CD4-positive, alpha-beta T cell treated with Interleukin-4 for 4 hours (primary cell): ENCODE results near the gene UTF1.
"Not testable (repeated sequence)": the region's sequence is repeated elsewhere in the genome, so short reads cannot be mapped to it uniquely, and the experiment has no call there.

Experiments
- DNase-seq: peaks from one replicate; pipeline ENCODE4 v3.0.0-alpha.2; 2020

The UTF1 gene

GRCh38 chr10:133229265-133230043 lies 563 bp upstream of the UTF1 start:
- no peak for DNase-seq

DNA sequence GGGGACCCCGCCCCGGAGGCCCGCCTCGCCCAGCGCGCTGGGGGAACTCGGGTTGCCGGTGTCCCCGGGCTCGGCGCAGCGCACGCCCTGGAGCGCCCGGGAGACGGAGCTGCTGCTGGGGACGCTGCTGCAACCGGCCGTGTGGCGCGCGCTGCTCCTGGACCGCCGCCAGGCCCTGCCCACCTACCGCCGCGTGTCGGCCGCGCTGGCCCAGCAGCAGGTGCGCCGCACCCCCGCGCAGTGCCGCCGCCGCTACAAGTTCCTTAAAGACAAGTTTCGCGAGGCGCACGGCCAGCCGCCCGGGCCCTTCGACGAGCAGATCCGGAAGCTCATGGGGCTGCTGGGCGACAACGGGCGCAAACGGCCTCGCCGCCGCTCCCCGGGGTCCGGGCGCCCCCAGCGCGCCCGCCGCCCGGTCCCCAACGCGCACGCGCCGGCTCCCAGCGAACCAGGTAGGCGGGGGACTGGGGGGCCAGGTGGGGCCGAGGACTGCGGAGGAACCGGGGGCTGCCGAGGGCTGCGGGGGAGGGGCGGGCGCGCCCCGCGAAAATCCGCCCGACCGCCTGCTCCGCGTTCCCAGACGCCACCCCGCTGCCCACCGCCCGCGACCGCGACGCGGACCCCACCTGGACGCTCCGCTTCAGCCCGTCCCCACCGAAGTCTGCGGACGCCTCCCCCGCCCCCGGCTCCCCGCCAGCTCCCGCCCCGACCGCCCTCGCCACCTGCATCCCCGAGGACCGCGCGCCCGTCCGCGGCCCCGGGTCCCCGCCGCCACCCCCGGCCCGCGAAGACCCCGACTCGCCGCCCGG lies 574 bp downstream of the UTF1 start:
- DNase-seq = no peak

GRCh38 chr10:133231244-133231945 lies 1.4 kb downstream of the UTF1 start:
- no peak for DNase-seq

DNA sequence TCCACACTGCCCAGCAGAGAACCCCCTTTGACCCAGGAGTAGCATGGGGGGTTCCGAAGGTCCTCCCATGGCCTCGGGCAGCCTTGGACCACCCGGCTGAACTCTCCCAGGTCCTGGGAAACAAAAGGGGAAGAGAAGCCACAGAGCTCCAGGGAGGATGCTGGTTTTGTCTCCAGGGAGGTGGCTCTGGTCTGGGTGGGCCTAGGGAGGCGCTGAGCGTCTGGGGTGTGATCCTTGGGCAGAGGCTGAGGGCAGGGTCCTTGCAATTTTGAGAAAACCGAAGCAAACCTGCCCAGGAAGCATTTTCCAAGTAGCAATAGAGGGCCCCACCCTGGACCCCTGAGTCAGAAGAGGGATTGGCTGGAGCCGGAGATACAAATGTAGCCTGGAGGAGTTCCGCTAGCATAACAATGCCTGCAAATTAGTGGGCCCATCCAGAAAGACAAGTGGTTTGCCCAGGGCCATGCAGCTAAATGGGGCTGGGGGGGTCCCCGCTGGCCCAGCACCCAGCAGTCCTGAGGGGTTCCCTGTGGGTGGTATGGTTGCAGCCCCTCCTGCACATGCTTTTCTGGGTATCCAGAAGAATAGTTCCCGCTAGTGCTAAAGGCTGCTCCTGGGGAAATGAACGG lies 2.0 kb downstream of the UTF1 start:
- DNase-seq = no peak

- not testable (repeated sequence) for DNase-seq
Observed at GRCh38 chr10:133234796-133235195, 4.8 kb downstream of the UTF1 start.

- DNase-seq = no peak
Observed at GRCh38 chr10:133235265-133235855, 5.3 kb downstream of the UTF1 start.

GRCh38 chr10:133235932-133236331 lies 5.9 kb downstream of the UTF1 start:
- DNase-seq = no peak

DNA sequence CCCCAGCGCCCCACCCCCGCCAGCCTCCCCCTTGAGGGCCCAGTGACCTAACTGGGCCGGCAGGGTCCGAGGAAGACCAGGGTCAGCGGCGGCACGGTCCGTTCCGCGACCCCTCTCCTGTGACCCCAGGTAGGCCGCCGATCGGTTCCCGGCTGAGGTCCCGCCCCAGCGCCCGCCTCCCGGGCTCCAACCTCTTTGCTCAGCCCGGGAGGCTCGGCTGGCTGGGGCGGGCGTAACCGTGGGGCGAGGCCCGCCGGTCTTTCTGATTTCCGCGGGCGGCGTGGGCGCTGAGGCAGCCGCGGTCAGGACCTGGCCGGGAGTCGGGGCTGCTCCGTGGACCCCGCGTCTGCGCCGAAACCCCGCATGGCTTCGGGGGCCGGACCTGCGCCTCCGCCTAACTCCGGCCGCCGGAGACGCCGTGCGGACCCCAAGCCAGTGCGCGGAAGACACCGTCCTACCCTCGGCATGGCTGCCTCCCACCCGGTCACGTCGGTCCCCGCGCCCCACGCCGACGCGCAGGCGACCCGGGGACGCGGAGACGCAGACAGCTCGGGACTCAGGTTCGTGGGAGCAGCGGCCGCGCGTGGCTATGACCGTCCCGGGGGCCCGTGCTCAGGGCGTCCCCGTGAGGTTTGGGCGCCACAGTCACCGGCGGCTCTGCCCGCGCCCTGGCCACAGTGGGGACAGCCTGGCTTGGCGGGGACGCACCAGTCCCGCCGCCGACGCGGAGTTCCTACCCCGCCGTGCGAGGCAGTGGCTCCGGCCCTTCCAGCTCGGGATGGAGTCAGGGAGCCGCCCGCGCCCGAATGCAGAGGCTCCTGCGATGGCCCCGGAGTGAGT lies 6.6 kb downstream of the UTF1 start:
- DNase-seq = no peak

- no peak for DNase-seq
Observed at GRCh38 chr10:133237241-133237587, 7.2 kb downstream of the UTF1 start.

- DNase-seq = no peak
Observed at GRCh38 chr10:133237588-133238465, 7.8 kb downstream of the UTF1 start, which contains the start of gene VENTX. TSS of gene VENTX (plus strand) at chr10:133237855. CDS start at chr10:133237915, 60 bp downstream.

- no peak for DNase-seq
Observed at GRCh38 chr10:133238466-133238804, 8.4 kb downstream of the UTF1 start.

DNA sequence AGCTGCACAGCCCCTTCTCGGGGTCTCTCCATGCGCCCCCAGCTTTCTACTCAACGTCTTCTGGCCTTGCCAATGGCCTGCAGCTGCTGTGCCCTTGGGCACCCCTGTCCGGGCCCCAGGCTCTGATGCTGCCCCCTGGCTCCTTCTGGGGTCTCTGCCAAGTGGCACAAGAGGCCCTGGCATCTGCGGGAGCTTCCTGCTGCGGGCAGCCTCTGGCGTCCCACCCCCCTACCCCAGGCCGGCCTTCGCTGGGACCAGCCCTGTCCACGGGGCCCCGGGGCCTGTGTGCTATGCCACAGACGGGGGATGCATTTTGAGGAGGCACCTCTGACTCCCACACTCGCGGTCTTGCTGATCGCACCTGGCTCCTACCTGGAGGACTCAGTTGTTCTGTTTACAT lies 10.0 kb downstream of the UTF1 start:
- no peak for DNase-seq

GRCh38 chr10:133241501-133242205 lies 11.6 kb downstream of the UTF1 start:
- no peak for DNase-seq

DNA sequence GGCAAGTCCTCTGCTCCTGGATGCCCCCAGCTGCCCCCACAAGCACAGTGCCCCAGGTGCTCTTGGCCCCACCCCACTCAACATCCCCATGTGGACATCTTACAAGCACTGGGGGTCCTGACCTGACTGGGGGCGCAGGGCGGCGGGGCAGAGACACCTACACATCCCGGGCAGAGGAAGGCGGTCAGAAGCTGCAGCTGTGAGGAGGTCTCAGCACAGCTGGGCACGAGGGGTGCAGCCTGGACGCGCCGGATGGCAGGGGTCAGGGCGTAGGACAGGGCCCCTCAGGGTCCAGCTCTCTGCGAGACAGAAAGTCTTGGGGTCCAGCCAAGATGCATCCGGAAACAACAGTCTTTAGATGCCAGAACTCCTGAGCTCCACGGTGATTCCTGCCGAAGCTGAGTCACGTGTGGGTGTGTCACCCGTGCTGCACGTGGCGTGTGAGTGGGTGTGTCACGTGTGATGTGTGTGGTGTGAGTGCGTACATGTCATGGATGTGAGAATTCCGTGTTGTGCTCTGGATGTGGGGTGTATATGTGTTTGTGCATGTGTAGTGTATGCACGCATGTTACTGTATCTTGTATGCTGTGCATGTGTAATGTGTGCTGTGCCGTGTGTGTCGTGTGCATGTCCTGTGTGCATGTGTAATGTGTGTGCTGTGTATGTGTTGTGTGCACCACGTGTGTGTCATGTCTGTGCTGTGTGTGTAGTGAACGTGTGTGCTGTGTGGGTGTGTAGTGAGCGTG lies 12.8 kb downstream of the UTF1 start:
- no peak for DNase-seq

GRCh38 chr10:133243593-133243992 lies 13.6 kb downstream of the UTF1 start:
- DNase-seq = no peak

DNA sequence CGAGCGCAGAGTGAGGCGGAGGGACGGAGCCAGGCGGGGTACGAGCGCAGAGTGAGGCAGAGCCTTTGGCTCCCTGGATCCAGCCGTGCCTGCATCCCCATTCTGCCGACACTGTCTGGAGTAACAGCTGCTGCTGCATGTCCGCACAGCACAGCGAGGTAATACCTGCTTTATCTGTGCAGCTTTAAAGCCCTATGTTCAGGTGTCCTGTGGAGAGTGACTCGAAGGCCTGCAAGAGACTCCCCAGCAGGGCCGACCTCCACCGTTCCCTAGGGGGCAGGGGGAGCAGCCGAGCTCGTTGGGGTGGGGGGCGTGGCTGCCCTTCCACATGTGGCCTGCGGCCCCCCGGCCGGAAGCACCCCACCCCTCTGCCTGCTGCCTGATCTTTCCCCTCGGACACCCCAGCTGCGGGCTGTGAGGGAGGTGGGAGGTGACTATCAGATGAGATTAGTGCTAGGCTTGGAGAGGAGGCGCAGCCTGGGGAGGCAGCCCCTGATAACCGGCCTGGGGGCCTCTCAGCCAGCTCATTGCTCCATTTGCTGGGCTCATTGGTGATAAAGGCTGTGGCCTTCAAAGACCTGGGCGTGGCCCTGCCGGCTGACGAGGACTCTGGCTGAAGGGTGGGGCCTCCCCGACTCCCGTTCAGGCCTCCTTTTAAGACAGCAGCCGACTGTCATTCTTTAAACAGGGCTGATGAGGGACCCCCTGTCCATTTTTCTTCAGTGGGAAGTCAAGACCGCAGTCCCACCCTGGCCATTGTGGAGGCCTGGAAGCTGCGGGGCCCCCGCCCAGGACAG lies 15.6 kb downstream of the UTF1 start:
- no peak for DNase-seq

DNA sequence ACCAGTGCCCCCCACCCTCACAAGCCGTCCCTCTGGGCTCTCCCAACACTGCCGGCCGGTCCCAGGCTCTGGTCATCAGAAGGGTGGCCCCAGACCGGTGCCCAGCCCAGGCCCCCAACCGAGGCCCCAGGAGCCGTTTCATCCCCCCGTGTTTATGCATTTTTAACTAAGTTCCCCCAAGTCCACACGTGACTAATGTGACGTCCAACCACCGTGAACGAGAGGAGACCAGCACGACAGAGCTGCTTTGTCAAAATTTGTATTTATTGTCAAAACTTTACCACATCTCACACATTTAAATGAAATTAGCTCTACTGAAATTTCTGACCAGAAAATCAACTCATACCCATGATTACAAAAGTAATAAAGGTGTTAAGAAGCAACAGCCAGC lies 16.2 kb downstream of the UTF1 start:
- no peak for DNase-seq

DNA sequence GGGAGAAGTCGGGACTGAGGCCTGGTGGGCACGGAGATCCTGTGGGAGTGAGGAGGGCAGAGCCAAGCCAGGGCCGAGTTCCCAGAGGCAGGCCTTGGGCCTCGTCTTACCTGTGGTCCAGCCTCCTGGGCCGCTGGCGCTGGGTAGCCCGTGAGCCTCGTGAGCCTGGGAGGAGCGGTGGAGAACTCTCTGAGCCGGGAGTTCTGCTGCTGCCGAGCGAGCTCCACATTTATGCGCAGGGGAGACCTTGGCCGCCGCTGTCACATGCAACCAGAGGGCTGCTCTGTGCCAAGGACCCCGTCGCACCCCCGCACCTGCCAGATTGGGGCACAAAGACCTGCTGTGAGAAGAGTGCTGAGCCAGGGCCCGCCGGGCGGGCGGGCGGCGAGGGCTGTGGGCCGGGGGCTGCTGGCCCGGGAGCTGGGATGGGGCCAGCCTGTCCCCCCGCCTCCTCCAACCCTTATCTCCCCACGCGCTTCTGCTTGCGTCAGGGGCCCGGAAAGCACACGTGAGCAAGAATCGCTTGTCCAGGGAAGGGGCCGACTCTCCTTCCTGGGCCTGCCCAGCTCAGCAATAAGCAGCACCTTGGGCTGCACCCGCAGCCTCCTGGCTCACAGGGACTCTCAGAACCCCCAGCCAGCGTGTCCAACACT lies 17.8 kb downstream of the UTF1 start:
- no peak for DNase-seq
